Amygdala (tissue), 56 donors: Measurements from ENCODE around the gene JMY.

Source experiments
- DNase-seq, 56 donors: peaks; one replicate each; lab custom pipeline; 2025; lab: John Stamatoyannopoulos, UW

JMY gene, protein sequence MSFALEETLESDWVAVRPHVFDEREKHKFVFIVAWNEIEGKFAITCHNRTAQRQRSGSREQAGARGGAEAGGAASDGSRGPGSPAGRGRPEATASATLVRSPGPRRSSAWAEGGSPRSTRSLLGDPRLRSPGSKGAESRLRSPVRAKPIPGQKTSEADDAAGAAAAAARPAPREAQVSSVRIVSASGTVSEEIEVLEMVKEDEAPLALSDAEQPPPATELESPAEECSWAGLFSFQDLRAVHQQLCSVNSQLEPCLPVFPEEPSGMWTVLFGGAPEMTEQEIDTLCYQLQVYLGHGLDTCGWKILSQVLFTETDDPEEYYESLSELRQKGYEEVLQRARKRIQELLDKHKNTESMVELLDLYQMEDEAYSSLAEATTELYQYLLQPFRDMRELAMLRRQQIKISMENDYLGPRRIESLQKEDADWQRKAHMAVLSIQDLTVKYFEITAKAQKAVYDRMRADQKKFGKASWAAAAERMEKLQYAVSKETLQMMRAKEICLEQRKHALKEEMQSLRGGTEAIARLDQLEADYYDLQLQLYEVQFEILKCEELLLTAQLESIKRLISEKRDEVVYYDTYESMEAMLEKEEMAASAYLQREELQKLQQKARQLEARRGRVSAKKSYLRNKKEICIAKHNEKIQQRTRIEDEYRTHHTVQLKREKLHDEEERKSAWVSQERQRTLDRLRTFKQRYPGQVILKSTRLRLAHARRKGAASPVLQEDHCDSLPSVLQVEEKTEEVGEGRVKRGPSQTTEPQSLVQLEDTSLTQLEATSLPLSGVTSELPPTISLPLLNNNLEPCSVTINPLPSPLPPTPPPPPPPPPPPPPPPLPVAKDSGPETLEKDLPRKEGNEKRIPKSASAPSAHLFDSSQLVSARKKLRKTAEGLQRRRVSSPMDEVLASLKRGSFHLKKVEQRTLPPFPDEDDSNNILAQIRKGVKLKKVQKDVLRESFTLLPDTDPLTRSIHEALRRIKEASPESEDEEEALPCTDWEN

DNA sequence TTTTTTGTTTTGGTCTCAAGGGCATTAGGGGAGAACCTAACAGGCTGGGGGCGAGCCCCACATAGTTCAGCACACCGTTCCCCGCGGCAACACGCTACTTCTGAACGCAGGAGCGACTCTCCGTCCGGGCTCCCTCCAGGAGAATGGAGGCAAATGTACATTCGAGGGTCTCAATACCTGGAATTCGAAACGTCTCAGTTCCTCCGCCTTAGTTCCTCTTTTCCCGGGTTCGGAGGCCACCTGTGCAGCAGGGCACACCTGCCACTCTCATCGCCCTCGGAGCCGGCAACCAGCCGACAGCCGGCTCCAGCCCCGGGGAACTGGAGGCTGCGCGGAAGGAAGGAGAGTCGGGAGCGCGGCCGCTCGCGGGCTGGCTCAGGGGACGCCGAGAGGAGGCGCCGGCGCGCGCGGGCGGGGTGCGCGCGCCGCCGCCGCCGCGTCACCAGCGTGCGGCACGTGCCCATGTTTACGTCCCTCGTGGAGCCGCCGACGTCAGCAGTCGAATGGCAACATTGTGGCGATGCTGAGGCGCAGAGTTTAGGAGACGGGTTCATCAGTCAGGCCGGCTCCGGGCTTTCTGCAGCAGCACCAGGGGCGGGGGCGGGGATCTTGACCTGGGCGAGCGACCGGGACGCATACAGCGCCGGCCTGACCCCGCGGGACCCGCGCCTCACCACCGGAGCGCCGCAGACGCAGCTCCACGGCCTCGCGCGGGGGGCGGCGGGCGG lies at the start of gene JMY:
Gene JMY, plus strand, starts transcription at position 498 of the 728 bp plus-strand sequence. CDS start 520 bp downstream, outside the sequence.
- peak; percentile 26 to 91 (median 78) for DNase-seq

DNA sequence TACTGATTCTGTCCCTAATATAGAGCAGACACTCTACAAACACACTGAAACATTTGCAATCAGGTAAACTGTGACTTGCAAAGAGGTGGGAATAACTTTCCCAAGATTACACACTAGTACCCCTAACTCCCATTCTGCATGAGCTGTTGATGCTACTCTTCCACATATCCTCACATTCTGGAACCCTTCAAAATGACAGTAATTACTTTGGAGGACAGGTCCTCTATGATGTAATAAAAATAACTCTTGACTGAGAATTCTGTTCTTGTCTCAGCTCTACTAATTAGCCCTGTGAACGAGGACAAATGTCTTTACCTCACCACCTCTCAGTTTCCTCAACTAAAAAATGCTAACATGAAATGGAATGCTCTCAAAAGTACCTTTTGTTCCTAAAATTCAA lies 49.5 kb upstream of the JMY start:
- DNase-seq = no peak

DNA sequence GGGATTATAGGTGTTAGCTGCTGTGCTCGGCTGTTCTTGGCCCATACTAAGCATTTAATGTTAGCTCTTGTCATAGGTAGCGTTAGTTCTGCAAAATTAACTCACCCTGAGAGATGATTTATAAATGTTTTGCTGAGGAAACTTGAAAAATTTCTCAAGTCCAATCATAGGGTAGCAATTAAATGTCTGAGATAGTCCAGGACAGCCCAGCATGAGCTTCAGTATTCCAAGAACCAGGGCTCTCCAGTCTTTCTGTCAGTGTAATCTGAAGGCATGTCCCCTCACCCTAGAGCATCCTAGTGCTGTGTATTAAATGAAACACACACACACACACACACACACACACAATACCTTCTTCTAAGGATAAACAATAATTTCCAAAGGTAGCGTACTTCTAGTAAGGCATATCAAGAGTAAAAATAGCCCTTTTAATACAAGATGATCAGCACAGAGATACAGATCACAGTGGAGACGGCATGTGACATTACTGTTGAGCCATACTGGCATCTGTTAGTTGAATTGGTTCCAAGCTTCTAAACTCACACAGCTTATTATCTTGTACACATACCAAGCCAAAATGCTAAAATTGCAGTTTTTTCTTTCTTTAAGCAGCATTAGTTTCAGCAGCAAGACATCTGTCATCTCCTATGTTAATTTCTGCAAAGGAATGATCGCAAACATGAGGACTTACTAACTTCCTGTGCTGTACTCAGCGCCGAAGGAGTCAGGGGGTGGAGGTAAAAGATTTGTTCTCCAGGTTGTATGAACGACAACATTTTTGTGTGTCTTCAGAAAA lies 46.3 kb upstream of the JMY start:
- DNase-seq = peak in 4 of 56 donors; percentile 2 to 11 (median 8)

DNA sequence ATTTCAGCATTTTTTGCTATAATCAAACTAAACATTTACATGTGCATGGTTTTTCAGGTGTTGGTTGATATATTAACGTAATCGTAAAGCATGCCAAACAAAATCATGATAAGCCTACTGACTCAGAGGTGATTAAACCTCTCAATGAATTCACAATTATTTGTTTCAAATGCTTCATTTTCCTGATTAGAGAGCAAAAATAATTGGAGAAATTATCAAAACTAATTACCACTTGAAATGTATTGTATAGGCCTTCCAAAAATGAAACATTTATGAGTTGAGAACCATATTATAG lies 45.7 kb upstream of the JMY start:
- no peak for DNase-seq

DNA sequence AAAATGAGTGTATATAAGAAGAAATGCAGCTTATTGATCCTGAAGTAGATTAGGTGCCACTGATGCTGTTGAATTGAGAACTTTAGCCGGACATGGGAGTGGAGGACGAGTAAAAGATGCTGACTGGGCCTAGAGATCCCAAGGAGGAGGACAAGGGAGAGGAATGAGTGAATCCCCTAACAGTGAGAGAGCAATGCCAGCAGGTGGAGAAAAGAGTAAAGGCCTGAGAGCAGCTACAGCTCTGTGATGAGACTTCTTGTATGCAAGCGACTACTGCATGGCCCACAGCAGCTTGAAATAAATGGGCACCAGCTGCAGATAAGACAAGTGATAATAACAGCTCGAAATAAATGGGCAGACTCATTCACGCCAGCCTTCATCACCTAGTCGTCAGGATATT lies 44.5 kb upstream of the JMY start:
- DNase-seq = peak in 2 of 56 donors; percentile 1 to 13

DNA sequence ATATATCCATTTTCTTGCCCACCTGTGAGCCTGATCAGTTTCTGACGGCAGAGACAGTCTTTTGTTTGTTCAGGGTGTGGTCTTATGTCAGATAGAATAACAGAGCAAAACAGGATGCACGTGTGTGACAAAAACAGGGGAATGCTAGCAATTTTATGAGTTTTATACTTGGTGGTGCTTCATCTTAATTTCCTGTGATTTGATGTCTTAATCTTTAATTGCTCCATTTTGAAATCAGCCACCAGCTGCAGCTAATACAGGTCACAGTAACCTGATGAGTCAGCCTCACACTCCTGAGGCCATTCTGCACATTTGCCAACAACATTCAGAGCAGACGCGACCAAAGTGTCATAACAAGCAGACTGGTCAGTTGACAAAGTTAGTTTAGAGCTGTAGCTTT lies 42.3 kb upstream of the JMY start:
- no peak for DNase-seq

DNA sequence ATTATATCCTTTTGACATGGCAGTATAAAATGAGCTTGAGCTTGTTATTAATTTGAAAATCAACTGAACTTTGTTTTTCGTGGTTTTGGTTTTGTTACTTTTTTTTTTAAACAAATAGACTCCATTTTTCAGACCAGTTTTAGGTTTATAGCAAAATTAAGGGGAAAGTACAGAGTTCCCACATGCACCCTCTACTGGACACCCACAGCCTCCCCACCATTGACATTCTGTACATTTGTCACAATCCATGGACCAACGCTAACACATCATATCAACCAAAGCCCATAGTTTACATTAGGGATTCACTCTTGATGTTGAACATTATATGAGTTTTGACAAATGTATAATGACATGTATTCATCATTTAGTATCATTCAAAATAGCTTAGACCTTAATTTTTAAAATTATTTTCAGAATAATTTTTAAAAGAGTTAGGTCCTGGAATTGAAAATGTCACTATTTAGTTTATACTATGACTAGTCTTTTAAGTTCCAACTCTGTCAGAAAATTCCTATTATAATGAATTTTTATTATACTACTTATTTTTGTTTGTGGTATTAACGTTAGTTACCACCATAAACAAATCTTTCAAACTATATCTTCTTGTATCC lies 35.3 kb upstream of the JMY start:
- no peak for DNase-seq

DNA sequence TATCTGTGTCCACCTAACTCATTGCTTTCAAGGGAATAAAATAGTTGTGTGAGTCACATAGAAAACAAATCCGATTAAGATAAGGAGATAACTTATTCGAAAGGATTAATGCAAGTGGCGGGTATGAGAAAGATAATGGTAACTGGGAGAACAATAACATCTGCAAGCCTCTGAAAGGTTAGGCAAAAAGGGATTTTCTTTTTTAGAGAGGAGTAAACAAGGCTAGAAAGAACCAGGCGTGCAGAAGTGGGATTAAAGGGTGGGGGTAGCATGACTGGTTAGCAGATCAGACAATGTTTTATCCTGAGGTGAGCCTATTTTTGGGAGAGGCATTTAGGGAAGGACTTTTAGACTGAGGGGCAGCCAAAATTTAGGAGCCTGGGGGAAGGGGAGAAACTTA lies 34.7 kb upstream of the JMY start:
- no peak for DNase-seq

DNA sequence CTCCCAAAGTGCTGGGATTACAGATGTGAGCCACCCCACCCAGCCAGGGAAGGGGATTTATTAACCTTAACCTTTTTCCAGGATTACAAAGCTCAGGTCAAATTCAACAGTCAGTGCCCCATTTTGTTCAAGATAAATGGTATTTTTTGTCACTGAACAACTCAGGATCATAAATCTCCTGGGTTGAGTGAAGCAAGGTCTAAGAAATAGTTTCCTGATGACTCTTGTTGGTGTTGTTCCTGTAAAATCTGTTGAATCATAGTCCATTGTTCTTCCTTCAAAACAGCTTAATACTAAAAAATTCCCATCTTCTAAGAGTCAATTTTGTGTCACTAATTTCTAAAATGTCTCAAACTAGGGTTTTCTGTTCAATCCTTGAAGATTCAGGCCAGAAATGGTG lies 33.9 kb upstream of the JMY start:
- DNase-seq = no peak

DNA sequence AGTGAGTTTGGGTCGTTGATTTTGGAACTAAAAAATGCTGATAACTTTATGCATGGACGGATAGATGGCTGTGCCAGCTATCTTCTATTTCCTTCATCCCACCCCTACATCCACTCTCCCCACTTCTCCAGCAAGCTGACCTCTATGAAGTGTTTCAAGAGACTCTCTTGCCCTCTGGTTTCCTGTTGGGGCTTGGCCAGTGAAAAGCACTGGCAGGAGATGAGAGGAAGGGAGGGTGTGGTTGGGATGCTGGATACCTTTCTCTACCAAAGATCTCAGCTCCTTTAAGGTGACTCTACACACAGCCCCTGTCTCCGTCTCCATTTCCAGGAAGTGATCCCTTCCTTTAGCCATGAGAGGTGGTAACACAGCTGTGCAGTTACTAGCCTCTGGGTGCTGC lies 30.0 kb upstream of the JMY start:
- DNase-seq = no peak

DNA sequence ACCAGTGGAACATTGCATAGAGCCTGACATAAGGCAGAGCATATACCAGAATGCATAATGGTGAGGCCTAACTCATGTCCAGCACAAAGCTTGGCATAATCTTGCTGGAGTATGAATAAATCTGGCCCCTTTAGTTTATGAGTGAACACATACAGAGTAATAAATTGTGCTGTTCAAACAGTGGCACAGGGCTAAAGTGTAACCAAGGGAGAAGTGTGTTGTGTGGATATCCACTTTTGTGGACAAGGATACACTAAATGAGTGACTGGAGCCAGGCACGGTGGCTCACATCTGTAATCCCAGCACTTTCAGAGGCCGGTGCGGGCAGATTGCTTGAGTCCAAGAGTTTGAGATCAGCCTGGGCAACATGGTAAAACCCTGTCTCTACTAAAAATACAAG lies 29.4 kb upstream of the JMY start:
- DNase-seq = no peak

DNA sequence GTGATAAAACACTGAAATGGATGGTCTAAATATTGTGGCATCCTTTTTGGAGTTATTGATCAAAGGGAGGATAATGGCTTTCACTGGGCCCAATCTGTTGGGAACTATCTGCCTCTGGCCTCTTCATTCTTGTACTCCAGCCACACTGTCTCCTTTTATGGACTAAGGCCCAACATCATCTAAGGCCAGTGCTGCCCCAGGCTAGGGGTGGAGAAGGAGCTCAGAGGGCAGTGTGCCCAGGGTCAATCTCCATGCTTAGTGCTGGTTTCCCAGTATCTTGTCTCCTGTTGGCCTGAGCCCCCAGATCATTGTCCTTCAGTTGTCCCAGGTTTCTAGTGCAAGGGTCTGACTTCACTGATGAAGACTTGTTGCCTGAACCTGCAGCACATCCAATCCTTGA lies 26.4 kb upstream of the JMY start:
- DNase-seq = no peak

DNA sequence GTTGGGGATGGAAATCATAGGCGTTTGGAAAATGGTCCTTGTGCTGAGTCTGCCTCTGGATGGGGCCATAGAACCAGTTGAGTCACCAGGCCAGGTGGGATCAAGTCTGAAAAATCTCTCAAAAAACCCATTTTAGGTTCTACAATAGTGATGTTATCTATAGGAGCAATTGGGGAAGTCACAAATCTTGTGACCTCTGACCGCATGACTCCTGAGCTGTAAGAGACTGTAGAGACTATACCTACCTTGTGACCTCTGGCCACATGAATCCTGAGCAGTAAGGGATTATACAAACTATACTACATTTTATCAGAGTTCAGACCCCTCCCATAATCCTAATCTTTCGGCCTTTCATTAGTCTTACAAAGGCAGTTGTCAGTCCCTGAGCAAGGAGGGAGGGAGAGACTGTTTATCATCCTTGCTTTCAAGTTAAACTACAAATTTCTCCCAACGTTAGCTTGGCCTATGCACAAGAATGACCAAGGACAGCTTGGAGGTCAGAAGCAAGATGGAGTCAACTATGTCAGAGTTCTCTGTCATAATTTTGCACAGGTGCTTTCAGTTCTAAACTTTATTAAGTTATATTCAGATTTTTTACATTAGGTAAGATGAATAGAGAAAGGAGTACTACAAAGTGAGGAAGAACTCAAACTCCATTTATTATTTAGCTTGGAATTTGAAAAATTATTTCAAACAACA lies 11.5 kb upstream of the JMY start:
- DNase-seq = no peak

DNA sequence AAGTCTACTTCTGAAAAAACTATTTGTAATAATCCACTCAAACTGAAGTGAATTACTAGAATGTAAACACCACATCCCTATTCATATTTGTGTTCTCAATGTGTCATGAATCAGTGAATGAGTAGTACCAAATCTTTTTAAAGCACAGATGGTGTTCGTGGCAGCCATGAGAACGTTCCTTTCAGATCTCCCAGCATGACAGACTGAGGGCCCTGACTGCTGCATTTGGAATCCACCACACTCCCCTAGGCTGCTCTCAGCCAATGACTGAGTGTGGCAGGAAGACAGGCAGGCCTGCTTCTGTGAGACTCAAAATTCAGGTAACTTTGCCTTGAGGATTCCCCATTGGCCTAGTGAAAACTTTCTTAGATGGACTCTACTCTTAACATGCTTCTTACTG lies 10.9 kb upstream of the JMY start:
- DNase-seq = peak in 4 of 56 donors; percentile 2 to 23 (median 5)

DNA sequence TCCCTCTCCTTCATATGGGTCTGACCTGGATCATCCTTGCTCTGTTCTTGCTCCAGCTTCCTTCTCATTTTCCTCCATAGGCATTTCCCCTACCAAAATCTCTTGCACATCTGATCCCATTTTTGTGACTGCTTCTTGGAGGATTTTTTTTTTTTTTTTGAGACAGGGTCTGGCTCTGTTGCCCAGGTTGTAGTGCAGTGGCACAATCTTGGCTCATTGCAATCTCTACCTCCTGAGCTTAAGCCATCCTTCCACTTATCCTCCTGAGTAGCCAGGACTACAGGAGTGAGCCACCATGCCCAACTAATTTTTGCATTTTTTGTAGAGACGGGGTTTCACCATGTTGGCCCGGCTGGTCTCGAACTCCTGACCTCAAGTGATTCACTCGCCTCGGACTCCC lies 10.5 kb upstream of the JMY start:
- DNase-seq = no peak

DNA sequence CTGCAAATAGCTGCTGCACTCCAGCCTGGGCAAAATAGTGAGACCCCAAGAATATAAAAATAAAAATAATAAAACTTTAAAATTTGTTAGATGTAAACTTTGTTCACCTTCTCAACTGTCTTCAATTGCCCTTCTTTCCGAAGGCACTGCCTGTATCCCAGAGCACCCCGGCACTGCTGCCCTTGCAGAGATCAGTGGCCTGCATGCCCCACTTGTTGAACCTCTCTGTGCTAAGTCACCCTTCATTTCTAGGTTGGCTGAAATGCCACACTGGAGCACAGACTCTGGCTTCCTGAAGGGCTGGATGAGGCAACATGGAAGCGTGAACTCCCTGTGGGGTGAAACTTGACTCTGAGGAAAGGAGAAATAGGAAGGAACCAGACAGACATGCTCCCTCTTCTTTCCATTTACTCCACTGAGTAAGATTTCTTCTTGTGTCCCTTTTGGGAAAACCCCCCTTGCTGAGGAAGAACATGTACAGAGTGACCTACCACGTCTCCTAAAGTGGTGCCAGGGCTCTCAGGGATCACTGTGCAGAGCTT lies 8.4 kb upstream of the JMY start:
- DNase-seq = no peak

DNA sequence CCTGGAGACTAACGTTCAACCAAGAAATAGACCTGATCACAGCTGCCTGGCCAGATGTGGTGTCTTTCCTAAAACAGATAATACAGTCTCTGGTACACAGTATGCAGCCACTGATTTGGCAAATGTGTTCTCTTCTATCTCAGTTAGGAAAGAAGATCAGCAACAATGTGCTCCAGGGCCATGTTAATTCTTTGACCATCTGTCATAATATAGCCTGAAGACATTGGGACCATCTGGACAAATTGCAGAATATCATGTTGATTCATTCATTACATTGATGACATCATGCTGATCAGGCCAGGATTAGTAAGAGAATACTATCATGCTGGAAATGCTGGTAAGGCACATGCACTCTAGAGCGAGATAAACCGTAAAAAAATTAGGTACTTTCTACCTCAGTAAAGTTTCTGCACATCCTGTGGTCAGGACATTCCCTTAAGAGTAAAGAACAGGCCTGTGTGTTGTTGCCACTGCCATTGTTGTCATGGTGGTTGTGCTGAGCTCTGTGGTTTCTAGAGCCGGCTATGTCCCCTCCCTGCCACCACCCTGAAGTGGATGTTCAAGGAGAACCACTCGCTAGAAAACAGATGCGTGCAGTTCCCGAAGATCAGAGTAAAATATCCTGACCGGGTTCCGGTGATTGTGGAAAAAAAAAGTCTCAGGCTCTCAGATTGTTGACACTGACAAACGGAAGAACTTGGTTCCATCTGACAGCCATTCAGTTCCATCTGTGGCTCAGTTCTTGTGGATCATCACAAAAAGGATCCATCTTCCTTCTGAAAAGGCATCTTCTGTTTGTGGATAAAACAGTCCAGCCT lies 6.4 kb upstream of the JMY start:
- DNase-seq = no peak

DNA sequence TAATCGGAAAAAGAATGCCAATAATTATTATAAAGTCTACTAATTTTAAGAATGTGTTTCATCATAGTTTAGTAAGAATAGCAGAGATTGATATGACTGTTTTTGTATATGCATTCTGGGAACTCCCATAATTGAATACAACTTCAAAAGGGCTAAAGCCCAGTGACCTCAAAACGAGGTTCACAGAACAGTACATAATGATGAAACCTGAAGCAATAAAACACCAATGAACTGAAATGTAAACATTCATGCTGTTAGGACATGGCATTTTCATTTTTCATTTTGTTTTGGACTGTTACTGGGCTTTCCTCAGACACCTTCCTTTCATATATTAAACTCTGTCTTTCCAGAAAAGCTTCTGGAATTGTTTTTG lies 684 bp upstream of the JMY start:
- DNase-seq = no peak
